Fibroblast of mammary gland (primary cell): ENCODE results near the gene TIGAR.

ENCODE experiments used
- DNase-seq: peaks from one replicate; pipeline ENCODE4 v3.0.0-alpha.2; 2010; ENCODE audit warnings: low read depth
- H3K4me3 ChIP-seq: 2 replicates; pipeline ENCODE4 v1.5.1; 2011; ENCODE audit warnings: low read depth, mild to moderate bottlenecking, low read length, moderate library complexity; ENCODE audit not compliant: control insufficient read depth
- CTCF ChIP-seq: conservative IDR thresholded peaks from 2 replicates; pipeline ENCODE4 v1.5.1; 2011; ENCODE audit warnings: low read depth, low read length, inconsistent platforms; ENCODE audit not compliant: control insufficient read depth, insufficient read depth

The TIGAR gene

GRCh38 chr12:4274396-4275015 is 46.5 kb upstream of the TIGAR start:
- DNase-seq, result no peak
- H3K4me3 ChIP-seq, result peak overlapping the region; percentile 66
- no peak for TF ChIP-seq CTCF

- TF ChIP-seq CTCF, result no peak
- peak overlapping the region; percentile 66 for H3K4me3 ChIP-seq
- DNase-seq, result peak; percentile 35
Measured at GRCh38 chr12:4275016-4275869, 45.8 kb upstream of the TIGAR start.

DNA sequence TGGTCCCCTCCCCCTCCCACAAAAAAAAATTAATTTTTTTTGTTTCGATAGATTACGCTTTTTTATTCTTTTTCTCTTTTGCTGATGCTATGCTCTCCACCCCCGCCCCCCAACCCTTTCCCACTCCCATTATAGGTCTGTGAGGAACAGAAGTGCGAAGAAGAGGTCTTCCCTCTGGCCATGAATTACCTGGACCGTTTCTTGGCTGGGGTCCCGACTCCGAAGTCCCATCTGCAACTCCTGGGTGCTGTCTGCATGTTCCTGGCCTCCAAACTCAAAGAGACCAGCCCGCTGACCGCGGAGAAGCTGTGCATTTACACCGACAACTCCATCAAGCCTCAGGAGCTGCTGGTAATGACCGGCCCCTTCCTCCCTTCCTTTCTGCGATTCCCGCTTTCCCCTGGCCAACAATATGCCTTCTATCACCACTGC is 45.1 kb upstream of the TIGAR start:
- peak overlapping the region; percentile 66 for H3K4me3 ChIP-seq
- TF ChIP-seq CTCF, result no peak
- no peak for DNase-seq

- H3K4me3 ChIP-seq, result no peak overlapping the region
- peak; percentile 92 for TF ChIP-seq CTCF
- DNase-seq, result peak; percentile 88
Measured at GRCh38 chr12:4276524-4277204, 44.3 kb upstream of the TIGAR start.

DNA sequence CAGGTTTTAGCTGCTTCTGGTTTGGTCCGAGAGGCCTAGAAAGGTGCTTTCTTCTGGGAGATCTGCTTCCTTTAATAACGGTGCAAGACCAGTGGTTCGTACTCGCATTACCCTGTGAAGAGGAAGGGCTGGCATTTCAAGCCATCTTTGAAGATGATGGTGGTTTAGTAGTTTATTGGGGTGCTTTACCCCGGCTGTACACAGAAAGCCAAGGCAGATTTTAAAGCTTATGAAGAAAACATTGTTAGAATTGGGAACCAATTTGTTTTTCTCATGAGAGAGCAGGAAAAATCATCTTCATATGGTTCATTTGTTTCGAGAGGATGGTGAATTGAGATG is 43.8 kb upstream of the TIGAR start:
- no peak for TF ChIP-seq CTCF
- no peak overlapping the region for H3K4me3 ChIP-seq
- no peak for DNase-seq

GRCh38 chr12:4277857-4278256 is 43.2 kb upstream of the TIGAR start:
- H3K4me3 ChIP-seq, result no peak overlapping the region
- no peak for DNase-seq
- no peak for TF ChIP-seq CTCF
